ENCODE measurements around the gene CTCFL.
"Not testable (repeated sequence)": the region's sequence is repeated elsewhere in the genome, so short reads cannot be mapped to it uniquely, and the experiment has no call there.

The CTCFL gene

DNA sequence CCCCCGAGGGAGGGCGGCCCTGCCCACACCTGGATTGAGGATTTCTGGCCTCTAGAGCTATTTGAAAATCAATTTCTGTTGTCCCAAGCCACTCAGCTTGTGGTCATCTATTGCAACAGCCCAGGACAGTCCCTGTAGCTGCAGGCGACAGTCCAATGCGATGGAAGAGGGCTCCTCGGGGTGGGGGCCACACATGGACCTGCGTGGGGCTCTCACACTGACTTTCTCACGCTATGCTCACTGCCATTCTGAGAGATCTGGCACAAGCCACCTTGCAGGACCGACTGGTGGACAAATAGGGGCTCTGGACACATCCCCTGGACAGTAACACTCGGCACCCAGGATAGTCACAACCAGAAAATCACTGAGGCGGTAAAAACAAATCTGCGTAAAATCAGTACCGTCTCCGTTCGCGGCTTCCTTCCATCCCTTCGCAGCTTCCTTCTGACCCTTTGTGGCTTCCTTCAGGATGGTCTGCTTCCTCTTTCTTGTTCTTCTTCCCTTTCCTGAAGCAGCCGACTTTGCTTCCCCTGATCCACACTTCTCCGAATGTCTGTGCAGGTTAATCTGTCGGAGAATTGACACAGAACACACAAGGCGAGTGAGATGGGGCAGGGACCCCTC is 21.8 kb downstream of the CTCFL start:
- Histone ChIP-seq H3K4me1 (ENCODE audit: insufficient read depth, low read length) (no peaks in the 10 kb centered on the region), H3K9me3 (ENCODE audit: low read length) (no peaks in the 10 kb centered on the region), H3K4me3 (ENCODE audit: low read length) (no peak overlapping the region), H3K36me3 (ENCODE audit: insufficient read depth, low read length) (no peaks in the 10 kb centered on the region), H2AFZ (ENCODE audit: low read depth, low read length) (no peak overlapping the region), H3K27me3 (ENCODE audit: insufficient read depth, low read length) (peaks cover 17% of the 10 kb centered on the region)

DNA sequence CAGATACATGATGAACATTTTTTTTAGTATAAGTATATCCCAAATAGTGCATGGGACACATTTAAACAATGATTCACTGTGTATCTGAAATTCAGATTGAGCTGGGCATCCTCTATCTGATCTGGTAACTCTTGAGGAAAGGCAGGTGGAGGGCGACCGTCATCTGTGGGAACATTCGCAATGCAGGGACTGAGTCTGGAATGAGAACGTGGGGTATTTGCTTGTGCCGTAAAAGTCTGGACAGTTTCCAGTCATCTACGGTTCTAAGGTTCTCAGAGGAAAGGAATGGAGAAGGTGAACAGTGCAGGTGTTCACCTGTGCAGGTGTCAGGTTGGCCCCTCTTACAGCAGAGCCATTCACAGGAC is 22.6 kb downstream of the CTCFL start:
- Histone ChIP-seq H2AFZ (ENCODE audit: low read depth, low read length) (no peak overlapping the region), H3K4me1 (ENCODE audit: insufficient read depth, low read length) (no peaks in the 10 kb centered on the region), H3K9me3 (ENCODE audit: low read length) (no peaks in the 10 kb centered on the region), H3K27me3 (ENCODE audit: insufficient read depth, low read length) (peaks cover 14% of the 10 kb centered on the region), H3K4me3 (ENCODE audit: low read length) (no peak overlapping the region), H3K36me3 (ENCODE audit: insufficient read depth, low read length) (no peaks in the 10 kb centered on the region)

GRCh38 chr20:57501461-57502335 is 23.2 kb downstream of the CTCFL start:
- Histone ChIP-seq H3K4me3 (ENCODE audit: low read length) (no peak overlapping the region), H2AFZ (ENCODE audit: low read depth, low read length) (no peak overlapping the region), H3K9me3 (ENCODE audit: low read length) (no peaks in the 10 kb centered on the region), H3K27me3 (ENCODE audit: insufficient read depth, low read length) (peaks cover 12% of the 10 kb centered on the region), H3K4me1 (ENCODE audit: insufficient read depth, low read length) (no peaks in the 10 kb centered on the region), H3K36me3 (ENCODE audit: insufficient read depth, low read length) (no peaks in the 10 kb centered on the region)

DNA sequence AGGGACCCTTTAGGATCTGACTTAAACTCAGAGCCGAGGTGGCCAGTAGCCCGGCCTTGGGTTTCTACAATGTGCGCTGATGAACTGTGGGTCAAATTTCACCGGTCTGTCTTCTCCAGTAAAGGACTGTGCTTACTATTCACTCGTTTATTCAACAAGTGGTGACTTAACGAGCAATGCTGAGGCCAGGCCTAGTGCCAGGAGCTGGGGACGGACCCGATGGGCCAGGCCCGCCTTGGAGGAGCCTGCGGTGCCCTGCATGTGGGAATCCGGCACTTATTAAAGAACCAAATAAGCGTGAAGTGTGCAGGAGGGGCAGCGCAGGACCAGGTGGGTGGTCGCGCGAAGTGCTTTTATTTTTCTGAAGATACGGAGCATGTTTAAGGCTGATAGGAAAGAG is 24.0 kb downstream of the CTCFL start:
- no peaks in the 10 kb centered on the region for H3K4me1 ChIP-seq (ENCODE audit: insufficient read depth, low read length)

DNA sequence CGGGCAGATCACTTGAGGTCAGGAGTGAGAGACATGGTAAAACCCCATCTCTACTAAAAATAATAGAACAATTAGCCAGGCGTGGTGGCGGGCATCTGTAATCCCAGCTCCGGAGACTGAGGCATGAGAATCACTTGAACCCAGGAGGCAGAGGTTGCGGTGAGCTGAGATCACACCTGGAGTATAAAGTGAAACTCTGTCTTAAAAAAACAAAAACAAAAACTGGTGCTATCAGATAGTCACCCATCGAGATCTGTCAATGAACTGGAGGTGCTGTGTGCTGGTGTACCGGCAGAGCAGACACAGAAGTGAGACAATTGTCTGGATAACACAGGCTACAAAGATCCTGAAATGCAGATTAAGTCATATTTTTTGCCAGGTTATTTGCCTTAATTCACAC is 24.7 kb downstream of the CTCFL start:
- Histone ChIP-seq H3K36me3 (ENCODE audit: insufficient read depth, low read length) (no peaks in the 10 kb centered on the region), H3K4me3 (ENCODE audit: low read length) (no peak overlapping the region), H2AFZ (ENCODE audit: low read depth, low read length) (no peak overlapping the region), H3K27me3 (ENCODE audit: insufficient read depth, low read length) (peaks cover 12% of the 10 kb centered on the region), H3K9me3 (ENCODE audit: low read length) (no peaks in the 10 kb centered on the region), H3K4me1 (ENCODE audit: insufficient read depth, low read length) (no peaks in the 10 kb centered on the region)

More for the DNA sequence above, 24.0 kb downstream of the CTCFL start:
- no peaks in the 10 kb centered on the region for H3K36me3 ChIP-seq (ENCODE audit: insufficient read depth, low read length)
- no peak overlapping the region for H2AFZ ChIP-seq (ENCODE audit: low read depth, low read length)
- H3K27me3 ChIP-seq (ENCODE audit: insufficient read depth, low read length) = peaks cover 12% of the 10 kb centered on the region
- no peaks in the 10 kb centered on the region for H3K9me3 ChIP-seq (ENCODE audit: low read length)
- no peak overlapping the region for H3K4me3 ChIP-seq (ENCODE audit: low read length)

GRCh38 chr20:57499676-57500075 is 25.3 kb downstream of the CTCFL start:
- Histone ChIP-seq H3K4me1 (ENCODE audit: insufficient read depth, low read length) (peaks cover 3% of the 10 kb centered on the region), H3K4me3 (ENCODE audit: low read length) (no peak overlapping the region), H2AFZ (ENCODE audit: low read depth, low read length) (no peak overlapping the region), H3K36me3 (ENCODE audit: insufficient read depth, low read length) (no peaks in the 10 kb centered on the region), H3K9me3 (ENCODE audit: low read length) (no peaks in the 10 kb centered on the region), H3K27me3 (ENCODE audit: insufficient read depth, low read length) (peaks cover 12% of the 10 kb centered on the region)

DNA sequence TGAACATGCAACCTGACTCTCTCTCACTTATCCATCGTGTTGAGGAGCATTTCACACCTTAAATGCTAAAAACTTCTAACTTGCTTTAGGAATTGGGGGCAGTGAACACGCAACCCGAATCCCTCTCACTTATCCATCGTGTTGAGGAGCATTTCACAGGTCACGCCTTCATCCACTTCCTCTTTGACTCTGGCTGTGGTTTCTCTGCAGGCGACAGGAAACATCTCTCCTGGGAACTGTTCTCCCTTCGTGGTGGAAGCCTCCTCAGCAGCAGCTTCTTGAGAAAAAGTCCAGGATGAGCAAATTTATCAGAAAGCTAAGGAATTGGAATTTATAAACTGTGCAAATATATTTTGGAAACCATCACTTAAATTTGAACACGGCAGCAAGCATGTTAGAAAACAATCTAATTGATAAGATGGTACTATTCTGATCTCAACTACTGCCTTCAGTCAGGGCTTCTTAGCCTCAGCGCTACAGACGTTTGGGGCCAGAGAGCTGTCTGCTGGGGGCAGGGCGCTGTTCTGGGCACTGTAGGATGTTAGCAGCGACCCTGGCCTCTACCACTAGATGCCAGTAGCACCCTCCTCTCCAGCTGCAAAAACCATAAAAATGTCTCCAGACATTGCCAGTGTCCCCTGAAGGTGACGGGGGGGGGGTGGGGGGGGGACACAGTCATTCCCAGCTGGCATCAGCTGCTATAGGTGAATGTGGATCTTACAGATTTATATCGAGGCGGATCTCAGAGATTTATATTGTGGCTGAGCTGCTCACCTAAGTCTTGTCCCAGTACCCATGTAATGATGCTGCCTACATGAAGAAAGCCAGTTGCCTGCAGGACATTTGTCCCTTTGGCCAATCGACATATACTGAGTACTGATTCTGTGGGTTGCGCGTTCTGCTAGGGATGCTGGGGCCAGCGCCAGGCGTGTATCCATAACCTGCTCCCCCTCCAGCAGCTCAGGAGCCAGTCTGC is 26.2 kb downstream of the CTCFL start:
- H3K36me3 ChIP-seq (ENCODE audit: insufficient read depth, low read length) = no peaks in the 10 kb centered on the region
- peaks cover 12% of the 10 kb centered on the region for H3K27me3 ChIP-seq (ENCODE audit: insufficient read depth, low read length)
- H3K4me1 ChIP-seq (ENCODE audit: insufficient read depth, low read length) = peaks cover 5% of the 10 kb centered on the region
- no peaks in the 10 kb centered on the region for H3K9me3 ChIP-seq (ENCODE audit: low read length)
- H2AFZ ChIP-seq (ENCODE audit: low read depth, low read length) = no peak overlapping the region
- no peak overlapping the region for H3K4me3 ChIP-seq (ENCODE audit: low read length)

- Histone ChIP-seq H3K4me3 (ENCODE audit: low read length) (no peak overlapping the region), H3K4me1 (ENCODE audit: insufficient read depth, low read length) (peaks cover 15% of the 10 kb centered on the region), H3K9me3 (ENCODE audit: low read length) (no peaks in the 10 kb centered on the region), H2AFZ (ENCODE audit: low read depth, low read length) (no peak overlapping the region), H3K36me3 (ENCODE audit: insufficient read depth, low read length) (no peaks in the 10 kb centered on the region), H3K27me3 (ENCODE audit: insufficient read depth, low read length) (peaks cover 9% of the 10 kb centered on the region)
These were observed 28.3 kb downstream of the CTCFL start for GRCh38 chr20:57496592-57496991.

DNA sequence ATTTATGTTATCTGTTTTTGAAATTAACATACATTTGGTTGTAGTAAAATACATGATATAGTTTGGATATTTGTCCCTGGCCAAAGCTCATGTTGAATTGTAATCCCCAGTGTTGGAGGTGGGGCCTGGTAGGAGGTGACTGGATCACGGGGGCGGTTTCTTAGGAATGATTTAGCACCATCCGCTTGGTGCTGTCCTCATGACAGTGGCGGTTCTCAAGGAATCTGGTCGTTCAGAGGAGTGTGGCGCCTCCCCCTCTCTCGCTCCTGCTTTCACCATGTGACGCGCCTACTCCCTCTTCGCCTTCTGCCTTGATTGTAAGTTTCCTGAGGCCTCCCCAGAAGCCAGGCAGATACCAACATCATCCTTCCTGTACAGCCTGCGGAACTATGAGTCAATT is 29.0 kb downstream of the CTCFL start:
- Histone ChIP-seq H3K4me3 (ENCODE audit: low read length) (no peak overlapping the region), H3K36me3 (ENCODE audit: insufficient read depth, low read length) (no peaks in the 10 kb centered on the region), H3K27me3 (ENCODE audit: insufficient read depth, low read length) (peaks cover 8% of the 10 kb centered on the region), H2AFZ (ENCODE audit: low read depth, low read length) (no peak overlapping the region), H3K4me1 (ENCODE audit: insufficient read depth, low read length) (peaks cover 15% of the 10 kb centered on the region), H3K9me3 (ENCODE audit: low read length) (no peaks in the 10 kb centered on the region)

DNA sequence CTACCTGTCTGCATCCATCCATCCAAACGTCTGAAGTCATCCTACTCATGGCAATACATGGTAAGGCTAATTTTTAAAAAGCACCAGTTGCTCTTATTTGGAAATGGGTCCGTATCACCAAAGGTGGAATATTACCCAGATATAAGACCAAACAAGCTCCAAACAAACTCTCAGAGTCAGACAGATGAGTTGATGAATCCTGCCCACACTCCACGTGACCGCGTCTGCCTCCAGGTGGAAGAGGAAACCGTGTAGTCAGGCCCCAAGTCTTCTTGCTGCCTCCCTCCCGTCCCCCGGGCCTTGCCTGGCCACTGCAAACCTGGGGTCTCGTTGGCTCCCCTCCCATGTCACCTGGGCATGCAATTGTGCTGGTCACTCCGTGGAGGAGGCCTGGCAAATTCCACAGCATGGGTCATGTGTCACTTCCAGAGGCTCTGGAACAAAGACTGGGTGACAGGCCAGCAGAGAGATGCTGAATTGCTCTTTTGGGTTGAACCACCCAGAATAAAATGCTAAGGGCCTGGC is 31.8 kb downstream of the CTCFL start:
- Histone ChIP-seq H3K4me3 (ENCODE audit: low read length) (no peak overlapping the region), H3K36me3 (ENCODE audit: insufficient read depth, low read length) (no peaks in the 10 kb centered on the region), H2AFZ (ENCODE audit: low read depth, low read length) (no peak overlapping the region)

GRCh38 chr20:57491373-57491772 is 33.6 kb downstream of the CTCFL start:
- Histone ChIP-seq H3K36me3 (ENCODE audit: insufficient read depth, low read length) (no peaks in the 10 kb centered on the region), H3K4me1 (ENCODE audit: insufficient read depth, low read length) (peaks cover 15% of the 10 kb centered on the region), H2AFZ (ENCODE audit: low read depth, low read length) (no peak overlapping the region), H3K9me3 (ENCODE audit: low read length) (no peaks in the 10 kb centered on the region), H3K27me3 (ENCODE audit: insufficient read depth, low read length) (no peaks in the 10 kb centered on the region), H3K4me3 (ENCODE audit: low read length) (no peak overlapping the region)

More for the DNA sequence above, 31.8 kb downstream of the CTCFL start:
- Histone ChIP-seq H3K9me3 (ENCODE audit: low read length) (no peaks in the 10 kb centered on the region), H3K4me1 (ENCODE audit: insufficient read depth, low read length) (peaks cover 15% of the 10 kb centered on the region), H3K27me3 (ENCODE audit: insufficient read depth, low read length) (no peaks in the 10 kb centered on the region)

- H3K4me3 ChIP-seq (ENCODE audit: low read length); H3K9me3 ChIP-seq (ENCODE audit: low read length): not testable (repeated sequence)
These were observed 36.7 kb downstream of the CTCFL start for GRCh38 chr20:57488277-57488676.

DNA sequence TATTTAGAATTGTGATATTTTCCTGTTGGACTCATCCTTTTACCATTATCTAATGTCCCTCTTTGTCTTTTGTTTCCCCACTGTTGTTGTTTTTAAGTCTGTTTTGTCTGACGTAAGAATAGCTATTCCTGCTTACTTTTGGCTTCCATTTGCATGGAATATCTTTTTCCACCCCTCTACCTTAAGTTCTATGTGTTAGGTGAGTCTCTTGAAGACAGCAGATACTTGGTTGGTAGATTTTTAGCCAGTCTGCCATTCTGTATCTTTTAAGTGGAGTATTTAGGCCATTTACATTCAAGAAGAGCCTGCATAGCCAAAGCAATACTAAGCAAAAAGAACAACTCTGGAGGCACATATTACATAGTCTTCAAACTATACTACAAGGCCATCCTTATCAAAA is 39.2 kb downstream of the CTCFL start:
- H2AFZ ChIP-seq (ENCODE audit: low read depth, low read length) = no peak overlapping the region
- no peaks in the 10 kb centered on the region for H3K36me3 ChIP-seq (ENCODE audit: insufficient read depth, low read length)
- H3K4me1 ChIP-seq (ENCODE audit: insufficient read depth, low read length) = no peaks in the 10 kb centered on the region
- no peaks in the 10 kb centered on the region for H3K27me3 ChIP-seq (ENCODE audit: insufficient read depth, low read length)
- no peaks in the 10 kb centered on the region for H3K9me3 ChIP-seq (ENCODE audit: low read length)
- no peak overlapping the region for H3K4me3 ChIP-seq (ENCODE audit: low read length)

More at GRCh38 chr20:57488277-57488676, 36.7 kb downstream of the CTCFL start:
- not testable (repeated sequence) for H2AFZ ChIP-seq (ENCODE audit: low read depth, low read length); H3K36me3 ChIP-seq (ENCODE audit: insufficient read depth, low read length); H3K4me1 ChIP-seq (ENCODE audit: insufficient read depth, low read length); H3K27me3 ChIP-seq (ENCODE audit: insufficient read depth, low read length)

All from neuron (in vitro differentiated cells).